ENCODE data around the gene CHST9. TPM values are rescaled to one million over a fixed set of nuclear protein-coding genes. Genes with fewer than 3 reads are reported as not detected.

The CHST9 gene
- total and polyA plus RNA-seq, 2 of the 4 experiments (the other 2 are of a cell fraction) = not detected

DNA sequence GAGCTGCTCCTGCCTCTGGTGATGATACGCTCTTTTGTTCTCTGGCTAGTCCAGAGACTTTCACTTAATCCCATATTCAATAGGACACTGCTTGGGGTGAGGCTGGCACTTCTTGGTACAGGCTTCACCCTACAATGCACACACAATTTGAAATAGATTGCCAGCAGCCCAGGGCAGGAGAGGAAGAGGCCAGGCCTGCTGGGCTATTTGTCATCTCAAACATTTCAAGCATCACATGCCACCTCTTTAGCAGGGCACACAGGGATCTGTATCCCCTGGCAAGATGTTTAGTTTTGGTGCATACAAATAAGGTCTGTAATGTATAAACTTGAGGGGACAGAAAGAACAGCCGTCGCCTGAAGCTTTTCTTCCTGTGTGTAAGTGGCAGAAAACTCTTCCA is 120.4 kb downstream of the CHST9 start:
- Histone ChIP-seq H2BK15ac (ENCODE audit: low read depth, low read length) (no peak overlapping the region), H2AK5ac (ENCODE audit: low read depth, low read length) (no peak overlapping the region), H4K5ac (ENCODE audit: low read depth, low read length) (no peak overlapping the region), H3K4me3 (ENCODE audit: insufficient read depth, low read depth, low read length) (no peak overlapping the region), H3K23ac (ENCODE audit: low read depth, low read length) (no peak overlapping the region), H3K4me2 (ENCODE audit: low read depth, low read length) (no peak overlapping the region), H3K14ac (replicated peaks; ENCODE audit: low read depth, low read length) (no peak overlapping the region), H4K20me1 (ENCODE audit: insufficient read depth, low read length) (no peaks in the 10 kb centered on the region), H3K56ac (ENCODE audit: extremely low read depth, insufficient read depth, low read length) (no peak overlapping the region), H2BK5ac (ENCODE audit: low read depth, low read length, poor library complexity, severe bottlenecking) (no peak overlapping the region), H2BK20ac (ENCODE audit: low read depth, low read length) (no peak overlapping the region), H2BK120ac (ENCODE audit: low read depth, low read length) (no peak overlapping the region), H3K27ac (ENCODE audit: insufficient read depth, low read length) (no peak overlapping the region), H3K18ac (ENCODE audit: low read depth, low read length) (no peak overlapping the region), H3K79me1 (ENCODE audit: low read depth in 1 of 2, low read length in 2 of 2) (no peaks in the 10 kb centered on the region), H3K4me1 (ENCODE audit: control insufficient read depth, insufficient read depth, low read length) (no peaks in the 10 kb centered on the region), H3K9me3 (ENCODE audit: control insufficient read depth, insufficient read depth, low read length) (peaks cover 8% of the 10 kb centered on the region), H4K8ac (ENCODE audit: low read depth in 2 of 2, low read length in 2 of 2) (no peak overlapping the region), H3K9ac (ENCODE audit: low read depth, low read length) (no peak overlapping the region), H4K91ac (ENCODE audit: insufficient read depth, low read depth, low read length) (no peak overlapping the region), H3K4ac (ENCODE audit: low read depth, low read length) (no peak overlapping the region), H3K36me3 (ENCODE audit: control insufficient read depth, insufficient read depth, low read length) (no peaks in the 10 kb centered on the region), H2AK9ac (replicated peaks; ENCODE audit: low read depth, low read length, poor library complexity) (no peak overlapping the region), H3K27me3 (ENCODE audit: control insufficient read depth, insufficient read depth, low read length) (no peaks in the 10 kb centered on the region), H3K9me1 (ENCODE audit: insufficient read depth, low read length) (no peaks in the 10 kb centered on the region), H2AFZ (replicated peaks; ENCODE audit: low read length, poor library complexity) (no peak overlapping the region)
- DNase-seq (no peak), ATAC-seq (ENCODE audit: low read depth) (no peak)
- TF ChIP-seq RFX5 (IDR thresholded peaks at IDR 0.05; ENCODE audit: low read depth, low read length) (no peak), SMC3 (IDR thresholded peaks at IDR 0.05; ENCODE audit: low read depth, low read length) (no peak), POLR2A (IDR thresholded peaks at IDR 0.05; ENCODE audit: low read depth, low read length) (no peak), NFE2L2 (IDR thresholded peaks at IDR 0.05; ENCODE audit: low read depth, low read length) (no peak), MAZ (IDR thresholded peaks at IDR 0.05; ENCODE audit: borderline replicate concordance, low read depth, low read length) (no peak), MXI1 (IDR thresholded peaks at IDR 0.05; ENCODE audit: borderline replicate concordance, low read depth, low read length) (no peak), RAD21 (IDR thresholded peaks at IDR 0.05; ENCODE audit: low read length) (no peak)
- TF ChIP-seq, protein P1, sequence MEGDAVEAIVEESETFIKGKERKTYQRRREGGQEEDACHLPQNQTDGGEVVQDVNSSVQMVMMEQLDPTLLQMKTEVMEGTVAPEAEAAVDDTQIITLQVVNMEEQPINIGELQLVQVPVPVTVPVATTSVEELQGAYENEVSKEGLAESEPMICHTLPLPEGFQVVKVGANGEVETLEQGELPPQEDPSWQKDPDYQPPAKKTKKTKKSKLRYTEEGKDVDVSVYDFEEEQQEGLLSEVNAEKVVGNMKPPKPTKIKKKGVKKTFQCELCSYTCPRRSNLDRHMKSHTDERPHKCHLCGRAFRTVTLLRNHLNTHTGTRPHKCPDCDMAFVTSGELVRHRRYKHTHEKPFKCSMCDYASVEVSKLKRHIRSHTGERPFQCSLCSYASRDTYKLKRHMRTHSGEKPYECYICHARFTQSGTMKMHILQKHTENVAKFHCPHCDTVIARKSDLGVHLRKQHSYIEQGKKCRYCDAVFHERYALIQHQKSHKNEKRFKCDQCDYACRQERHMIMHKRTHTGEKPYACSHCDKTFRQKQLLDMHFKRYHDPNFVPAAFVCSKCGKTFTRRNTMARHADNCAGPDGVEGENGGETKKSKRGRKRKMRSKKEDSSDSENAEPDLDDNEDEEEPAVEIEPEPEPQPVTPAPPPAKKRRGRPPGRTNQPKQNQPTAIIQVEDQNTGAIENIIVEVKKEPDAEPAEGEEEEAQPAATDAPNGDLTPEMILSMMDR (conservative IDR thresholded peaks at IDR 0.05; ENCODE audit: low read depth, low read length) = no peak
- dilution Hi-C loops (cut with HindIII; ENCODE audit: low sequenced_read_pairs, unreplicated experiment) (no loop called here), intact Hi-C loops (cut with micrococcal nuclease) (no loop called here), in situ Hi-C loops (cut with MboI; ENCODE audit: low sequenced_read_pairs) (no loop called here)
- WGBS, 2 experiments (ENCODE audit: extremely low coverage in 2 of 2, insufficient read length in 1 of 2) = no CpG with 5 or more reads among the region's 3 CpGs
- ChIA-PET POLR2A (ENCODE audit: unreplicated experiment) (no interaction called here), CTCF (no interaction called here)
- BruUV-seq (replicated peaks) = no TSS peak

Data from IMR-90 (cell line).